Loucy (cell line): ENCODE measurements around the gene C22orf31.

ENCODE experiments used
- H2AFZ ChIP-seq: fragments of 200-600 bp; sonication (generic); 2 replicates; pipeline ENCODE4 v1.6.0; 2016; ENCODE audit warnings: antibody characterized with exemption, mild to moderate bottlenecking, low read length, moderate library complexity
- H3F3A ChIP-seq: fragments of 200-600 bp; 2 replicates; pipeline ENCODE4 v1.6.0; 2016; ENCODE audit warnings: antibody characterized with exemption, low read depth, mild to moderate bottlenecking
- H3K27me3 ChIP-seq: fragments of 200-600 bp; sonication (generic); 2 replicates; pipeline ENCODE4 v1.6.1; 2014; ENCODE audit warnings: low read length, mild to moderate bottlenecking; ENCODE audit not compliant: insufficient read depth, poor library complexity, severe bottlenecking
- H3K36me3 ChIP-seq: fragments of 200-600 bp; sonication (generic); 2 replicates; pipeline ENCODE4 v1.6.1; 2016; ENCODE audit warnings: low read length; ENCODE audit not compliant: insufficient read depth
- H3K4me1 ChIP-seq: fragments of 200-600 bp; sonication (generic); 2 replicates; pipeline ENCODE4 v1.5.1; 2014; ENCODE audit warnings: low read length, mild to moderate bottlenecking; ENCODE audit not compliant: insufficient read depth, poor library complexity, severe bottlenecking
- H3K4me2 ChIP-seq: fragments of 200-600 bp; sonication (generic); 2 replicates; pipeline ENCODE4 v1.6.0; 2014; ENCODE audit warnings: antibody characterized with exemption, low read length, low read depth, mild to moderate bottlenecking; ENCODE audit not compliant: poor library complexity, severe bottlenecking
- H3K4me3 ChIP-seq: fragments of 200-600 bp; sonication (generic); 2 replicates; pipeline ENCODE4 v1.5.1; 2014; ENCODE audit warnings: low read length, mild to moderate bottlenecking, mixed read lengths; ENCODE audit not compliant: poor library complexity, severe bottlenecking
- H3K79me2 ChIP-seq: fragments of 200-600 bp; sonication (generic); 2 replicates; pipeline ENCODE4 v1.6.1; 2014; ENCODE audit warnings: low read length; ENCODE audit not compliant: insufficient read depth
- H3K9ac ChIP-seq: fragments of 200-600 bp; sonication (generic); 2 replicates; pipeline ENCODE4 v1.6.0; 2014; ENCODE audit warnings: mild to moderate bottlenecking, low read depth, low read length, moderate library complexity; ENCODE audit not compliant: poor library complexity, severe bottlenecking
- H3K9me2 ChIP-seq: fragments of 200-600 bp; sonication (generic); replicated peaks from 2 replicates; pipeline ENCODE4 v1.6.1; 2016; ENCODE audit warnings: low read depth, low read length, mixed read lengths
- H3K9me3 ChIP-seq: fragments of 200-600 bp; sonication (generic); 2 replicates; pipeline ENCODE4 v1.6.1; 2014; ENCODE audit warnings: mild to moderate bottlenecking, antibody characterized with exemption, low read length, low read depth; ENCODE audit not compliant: insufficient read depth
- H4K20me1 ChIP-seq: fragments of 200-600 bp; sonication (generic); 2 replicates; pipeline ENCODE4 v1.6.0; 2014; ENCODE audit warnings: antibody characterized with exemption, low read length, mild to moderate bottlenecking; ENCODE audit not compliant: insufficient read depth, poor library complexity, severe bottlenecking
- CTCF ChIP-seq: fragments of 200-600 bp; sonication (generic); conservative IDR thresholded peaks from 2 replicates; pipeline ENCODE4 v1.5.1; 2014; ENCODE audit warnings: mild to moderate bottlenecking, antibody characterized with exemption, low read length
- EZH2phosphoT487 ChIP-seq: fragments of 200-600 bp; IDR thresholded peaks from 2 replicates; pipeline ENCODE4 v1.6.1; 2018; ENCODE audit warnings: antibody characterized with exemption, mild to moderate bottlenecking, moderate library complexity, borderline replicate concordance

The C22orf31 gene

DNA sequence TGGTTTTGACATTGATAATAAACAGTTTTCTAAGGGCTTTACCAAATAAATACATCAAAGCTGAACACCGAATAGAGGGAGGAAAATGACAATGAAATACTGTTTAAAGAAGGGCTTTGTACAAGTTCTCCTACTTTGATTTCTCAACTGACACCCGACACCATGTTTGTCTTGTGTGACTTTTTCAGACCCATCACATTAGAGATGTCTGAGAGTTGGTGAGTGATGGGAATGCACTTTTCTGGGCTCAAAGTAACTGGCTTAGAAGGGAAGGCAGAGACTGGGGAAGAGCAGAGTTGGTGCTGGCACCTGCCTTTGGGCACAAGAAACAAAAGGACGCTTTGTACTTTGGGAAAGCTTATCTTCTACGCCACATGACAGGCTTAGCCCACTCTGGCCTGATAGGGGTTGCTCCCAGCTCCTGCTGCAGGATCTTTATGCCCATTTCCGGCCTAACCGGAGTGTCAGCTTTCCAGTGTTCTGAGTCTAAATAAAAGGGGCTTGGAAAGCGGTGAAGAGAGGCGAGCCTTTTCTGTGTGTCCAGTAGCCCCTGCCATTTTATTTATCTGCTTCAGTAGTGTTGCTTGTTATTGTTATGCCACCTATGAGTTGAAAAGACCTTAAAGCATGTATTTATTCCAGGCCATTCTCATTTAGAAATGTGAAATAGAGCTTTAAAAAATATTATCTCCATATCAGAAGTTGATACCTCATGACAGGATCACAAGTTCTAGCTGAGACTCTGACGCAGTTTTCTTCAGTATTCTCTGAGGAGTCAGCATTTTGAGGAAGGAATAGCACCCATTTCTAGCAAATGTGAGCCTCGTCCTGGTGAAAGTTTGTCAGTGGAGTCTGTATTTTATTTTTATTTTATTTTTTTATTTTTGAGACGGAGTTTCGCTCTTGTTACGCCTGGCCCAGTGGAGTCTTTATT, 35.4 kb upstream of the C22orf31 start:
- no peaks in the 10 kb centered on the region for H4K20me1 ChIP-seq
- H3K4me1 ChIP-seq: no peaks in the 10 kb centered on the region
- H3K4me2 ChIP-seq: no peak overlapping the region
- H3K79me2 ChIP-seq: no peaks in the 10 kb centered on the region
- H3K27me3 ChIP-seq: no peaks in the 10 kb centered on the region
- no peaks in the 10 kb centered on the region for H3F3A ChIP-seq
- H2AFZ ChIP-seq: no peak overlapping the region
- TF ChIP-seq EZH2phosphoT487: no peak
- no peak for TF ChIP-seq CTCF
- no peak overlapping the region for H3K9ac ChIP-seq
- no peak overlapping the region for H3K4me3 ChIP-seq
- H3K36me3 ChIP-seq: no peaks in the 10 kb centered on the region
- H3K9me3 ChIP-seq: no peaks in the 10 kb centered on the region
- no peaks in the 10 kb centered on the region for H3K9me2 ChIP-seq

DNA sequence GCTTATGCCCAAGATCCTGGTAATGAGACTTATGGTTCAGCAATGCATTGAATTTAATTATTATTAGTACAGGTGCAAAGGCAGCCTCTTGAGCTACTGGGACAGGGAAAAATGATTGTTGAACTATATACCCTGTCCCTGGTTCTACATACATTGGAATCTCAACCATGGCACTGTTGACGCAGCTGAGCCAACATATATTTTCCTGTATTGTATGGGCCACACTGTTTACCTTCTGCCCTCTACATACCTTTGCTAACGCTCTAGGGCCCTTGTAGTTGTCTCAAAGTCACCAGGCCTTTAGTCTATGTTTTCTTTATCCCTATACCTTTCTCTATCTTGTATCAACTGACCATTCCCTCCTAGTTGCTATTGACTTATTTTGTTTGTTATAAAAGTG, 33.8 kb upstream of the C22orf31 start:
- H3F3A ChIP-seq: no peaks in the 10 kb centered on the region
- no peaks in the 10 kb centered on the region for H3K9me3 ChIP-seq
- H3K9me2 ChIP-seq: no peaks in the 10 kb centered on the region
- no peaks in the 10 kb centered on the region for H3K27me3 ChIP-seq
- no peaks in the 10 kb centered on the region for H3K79me2 ChIP-seq
- H3K9ac ChIP-seq: no peak overlapping the region
- no peak overlapping the region for H3K4me2 ChIP-seq
- no peak overlapping the region for H2AFZ ChIP-seq
- H3K4me1 ChIP-seq: no peaks in the 10 kb centered on the region
- TF ChIP-seq CTCF (no peak), EZH2phosphoT487 (no peak)
- H3K4me3 ChIP-seq: no peak overlapping the region
- H4K20me1 ChIP-seq: no peaks in the 10 kb centered on the region
- H3K36me3 ChIP-seq: no peaks in the 10 kb centered on the region

DNA sequence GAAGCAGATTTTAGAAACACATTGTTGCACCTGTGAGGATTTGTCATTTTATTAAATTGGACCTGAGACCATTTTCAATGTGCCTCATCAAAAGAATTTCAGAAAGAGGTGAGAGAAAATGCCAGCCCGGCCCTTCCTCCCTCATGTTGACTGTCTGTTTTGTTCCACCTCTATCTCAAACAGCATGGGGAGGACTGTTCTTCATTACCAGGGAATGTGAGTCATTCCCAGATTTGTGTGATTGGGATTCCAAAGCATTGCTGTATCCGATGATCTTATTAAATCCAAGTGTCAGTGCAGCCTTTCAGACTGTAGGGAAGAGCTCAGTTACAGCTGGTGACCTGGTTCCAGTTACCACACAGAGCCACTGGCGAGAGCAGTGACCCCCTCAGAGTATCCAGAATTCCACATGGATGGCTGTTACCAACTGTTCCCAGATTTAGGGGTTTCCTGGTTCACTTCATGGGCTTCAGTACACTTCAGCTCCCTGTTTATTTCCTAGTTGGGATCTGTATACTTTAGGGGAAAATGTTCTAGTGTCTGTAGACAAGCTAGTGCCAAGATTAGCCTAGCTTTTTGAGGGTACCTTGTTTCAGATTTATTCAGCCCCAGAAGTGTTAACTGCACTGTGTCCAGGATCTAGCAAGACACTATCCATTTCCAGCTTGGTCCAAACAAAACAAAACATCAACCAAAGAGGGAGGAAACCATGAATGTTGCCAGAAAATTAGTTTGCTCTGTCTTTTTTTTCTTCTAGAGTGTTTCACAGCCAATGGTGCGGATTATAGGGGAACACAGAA, 32.1 kb upstream of the C22orf31 start:
- TF ChIP-seq CTCF (no peak), EZH2phosphoT487 (no peak)
- H3K9ac ChIP-seq: no peak overlapping the region
- H3K4me1 ChIP-seq: no peaks in the 10 kb centered on the region
- no peaks in the 10 kb centered on the region for H3F3A ChIP-seq
- H3K36me3 ChIP-seq: no peaks in the 10 kb centered on the region
- no peaks in the 10 kb centered on the region for H3K9me2 ChIP-seq
- no peaks in the 10 kb centered on the region for H4K20me1 ChIP-seq
- no peak overlapping the region for H2AFZ ChIP-seq
- H3K4me2 ChIP-seq: no peak overlapping the region
- no peaks in the 10 kb centered on the region for H3K27me3 ChIP-seq
- no peak overlapping the region for H3K4me3 ChIP-seq
- H3K9me3 ChIP-seq: no peaks in the 10 kb centered on the region
- no peaks in the 10 kb centered on the region for H3K79me2 ChIP-seq
